Immature natural killer cell (primary cell): ENCODE measurements around the gene PRDM8. TPM values are rescaled to one million over a fixed set of nuclear protein-coding genes. Genes with fewer than 3 reads are reported as not detected.

Source experiments
- DNase-seq, 3 donors: peaks; one replicate each; pipeline ENCODE4 v3.0.0; 2022; ENCODE audit warnings: mixed read lengths in 1 of 3
- H3K27ac Mint-ChIP-seq, 6 donors: one replicate each; pipeline ENCODE4 v1.8.0; 2020; ENCODE audit warnings: mixed read lengths in 6 of 6, mild to moderate bottlenecking in 5 of 6, inconsistent platforms in 4 of 6, moderate library complexity in 3 of 6
- H3K27me3 Mint-ChIP-seq, 3 donors: one replicate each; pipeline ENCODE4 v1.8.0; 2020 to 2021; ENCODE audit warnings: low read depth in 3 of 3, mild to moderate bottlenecking in 3 of 3, mixed read lengths in 3 of 3, moderate library complexity in 3 of 3, inconsistent platforms in 1 of 3
- H3K36me3 Mint-ChIP-seq, 3 donors: one replicate each; pipeline ENCODE4 v1.8.0; 2020; ENCODE audit warnings: mixed read lengths in 3 of 3, inconsistent platforms in 2 of 3, mild to moderate bottlenecking in 2 of 3
- H3K4me1 Mint-ChIP-seq, 2 donors: one replicate each; pipeline ENCODE4 v1.8.0; 2020; ENCODE audit warnings: inconsistent platforms in 2 of 2, mild to moderate bottlenecking in 2 of 2, mixed read lengths in 2 of 2, moderate library complexity in 1 of 2
- H3K4me3 Mint-ChIP-seq, 5 donors: one replicate each; pipeline ENCODE4 v1.8.0; 2020; ENCODE audit warnings: mild to moderate bottlenecking in 5 of 5, mixed read lengths in 5 of 5, inconsistent platforms in 3 of 5, moderate library complexity in 3 of 5
- H3K9me3 Mint-ChIP-seq, 6 donors: one replicate each; pipeline ENCODE4 v1.8.0; 2020; ENCODE audit warnings: mild to moderate bottlenecking in 6 of 6, mixed read lengths in 6 of 6, inconsistent platforms in 4 of 6, moderate library complexity in 3 of 6
- polyA plus RNA-seq, 3 donors: library from polyadenylated mRNA; unstranded; fragments of 300-500 nt; fragmentation: Illumina TruSeq; gene quantifications; one replicate each; pipeline ENCODE4 v1.2.3, GENCODE V29; 2021

PRDM8 gene
- polyA plus RNA-seq, 3 donors from 2014 or later, result 1.6 to 2.7 (median 1.9) TPM

DNA sequence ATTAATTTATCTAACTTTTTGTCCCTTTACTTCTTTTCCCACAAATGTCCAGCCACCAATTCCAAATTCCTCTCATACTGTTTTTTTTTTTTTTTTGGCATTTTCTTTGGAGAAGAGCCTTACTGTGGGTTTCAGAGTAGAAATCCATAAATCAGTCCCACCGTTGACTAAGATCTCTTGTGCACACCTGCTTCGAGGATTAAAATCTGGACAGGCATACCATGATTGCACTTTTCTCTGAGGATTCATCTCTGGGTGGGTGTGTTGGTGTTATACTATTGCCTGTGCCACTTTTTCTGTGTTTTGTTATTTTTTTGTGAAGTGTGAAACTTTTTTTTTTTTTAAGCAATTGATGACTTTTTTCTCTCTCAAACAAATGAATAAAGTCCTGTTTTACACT, 13.2 kb downstream of the PRDM8 start:
- H3K27me3 Mint-ChIP-seq, result peaks cover 0 to 16% (median 5%) of the 10 kb centered on the region in 3 donors
- no peak overlapping the region for H3K27ac Mint-ChIP-seq
- H3K4me1 Mint-ChIP-seq, result peaks cover 0 to 3% of the 10 kb centered on the region in 2 donors
- DNase-seq, result no peak
- H3K36me3 Mint-ChIP-seq, result peaks cover 0 to 5% (median 0%) of the 10 kb centered on the region in 3 donors
- H3K9me3 Mint-ChIP-seq, result no peaks in the 10 kb centered on the region
- H3K4me3 Mint-ChIP-seq, result no peak overlapping the region

DNA sequence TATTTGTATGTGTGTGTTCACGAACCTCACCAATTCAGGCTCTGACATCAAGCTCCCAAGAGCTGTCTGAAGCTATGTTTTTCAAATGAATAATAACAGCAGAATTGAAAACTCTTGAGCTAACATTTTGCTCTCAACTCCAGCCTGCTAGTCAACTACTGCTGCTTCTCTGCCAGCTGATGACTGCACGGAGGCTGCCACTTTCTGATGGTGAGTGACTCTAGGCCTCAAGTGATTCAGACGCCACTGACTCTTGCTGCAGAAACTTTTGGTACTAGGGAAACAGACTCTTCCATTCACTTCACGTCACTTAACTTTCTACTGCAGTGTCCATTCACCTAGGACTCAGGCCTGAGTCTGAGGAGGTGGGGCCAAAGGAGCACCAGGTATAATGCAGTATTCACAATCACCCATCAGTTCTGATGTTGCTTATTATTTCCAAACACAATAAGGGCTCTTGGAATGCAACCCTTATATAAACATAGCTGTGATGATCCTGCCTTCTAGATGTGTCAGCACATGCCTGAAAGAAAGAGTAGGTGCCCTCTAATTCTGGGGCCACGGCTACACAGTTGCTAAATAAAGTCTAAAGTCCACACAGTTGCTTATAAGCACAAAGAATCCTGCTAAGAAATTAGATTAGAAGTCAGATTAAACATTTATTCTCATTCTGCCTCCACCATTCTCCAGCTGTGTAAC, 16.0 kb downstream of the PRDM8 start:
- Mint-ChIP-seq H3K4me3 (no peak overlapping the region), H3K36me3 (peaks cover 0 to under 1% (median 0%) of the 10 kb centered on the region in 3 donors), H3K27me3 (peaks cover 0 to 11% (median 9%) of the 10 kb centered on the region in 3 donors), H3K9me3 (no peaks in the 10 kb centered on the region), H3K27ac (no peak overlapping the region), H3K4me1 (peaks cover 0 to under 1% of the 10 kb centered on the region in 2 donors)
- no peak for DNase-seq

DNA sequence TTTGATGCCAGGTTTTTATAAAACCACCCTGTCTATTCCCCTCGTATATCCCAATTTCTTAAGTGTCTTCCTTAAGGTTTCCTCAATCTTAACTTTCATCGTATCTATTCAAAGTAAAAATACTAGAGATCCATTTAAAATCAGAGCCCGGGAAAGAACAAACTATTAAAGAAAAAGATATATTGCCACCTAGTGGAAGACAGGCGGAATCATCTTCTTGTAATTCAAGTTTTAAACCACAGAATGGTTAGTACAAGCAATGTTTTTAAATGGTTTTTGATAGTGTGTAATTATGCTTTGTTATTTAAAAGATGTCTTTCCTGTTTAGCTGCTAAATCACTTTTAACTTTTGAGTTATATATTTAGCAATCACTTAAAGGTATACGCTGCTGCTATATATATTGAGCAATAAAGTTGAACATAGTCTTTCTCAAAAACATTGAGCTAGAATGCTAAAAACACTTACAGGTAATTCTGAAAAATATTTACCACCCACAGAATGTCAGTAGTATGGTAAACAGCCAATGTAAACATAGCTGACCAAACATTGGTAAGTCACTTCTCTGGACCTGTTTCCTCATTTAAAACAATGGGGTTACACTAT, 18.2 kb downstream of the PRDM8 start:
- peak; percentile 28 to 50 (median 43) for DNase-seq
- Mint-ChIP-seq H3K9me3 (no peaks in the 10 kb centered on the region), H3K36me3 (no peaks in the 10 kb centered on the region), H3K4me3 (no peak overlapping the region), H3K27ac (no peak overlapping the region), H3K4me1 (no peaks in the 10 kb centered on the region), H3K27me3 (peaks cover 0 to 16% (median 9%) of the 10 kb centered on the region in 3 donors)

DNA sequence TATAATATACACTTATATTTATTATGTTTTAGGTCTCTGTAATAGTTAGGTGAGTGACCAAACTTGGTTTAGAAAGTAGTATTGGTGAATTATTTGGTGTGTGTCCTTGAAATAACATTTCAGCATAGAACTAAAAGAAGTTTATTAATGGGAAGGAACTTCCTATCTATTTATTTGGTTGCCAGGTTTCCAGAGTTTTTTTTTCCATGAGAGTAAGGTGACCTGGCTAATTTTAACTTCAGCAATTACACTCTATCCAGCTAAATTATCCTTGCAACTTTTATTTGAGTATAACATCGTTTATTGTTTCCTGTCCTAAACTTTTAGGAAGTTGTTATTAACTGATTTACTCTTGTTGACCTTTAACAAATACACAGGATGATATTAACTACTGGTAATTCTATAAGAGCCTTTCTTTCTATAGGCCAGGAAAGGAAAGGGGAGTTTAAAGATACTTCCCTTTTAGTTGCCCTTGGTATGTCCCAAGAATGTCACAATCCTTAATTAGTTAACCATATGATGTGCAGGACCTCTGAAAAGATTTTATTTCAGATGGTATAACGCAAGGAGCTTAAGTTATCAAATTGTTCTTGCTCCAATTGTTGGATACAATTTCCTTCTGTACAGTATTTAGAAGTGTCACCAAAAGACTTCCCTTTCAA, 18.9 kb downstream of the PRDM8 start:
- Mint-ChIP-seq H3K9me3 (no peaks in the 10 kb centered on the region), H3K4me3 (no peak overlapping the region), H3K27ac (no peak overlapping the region), H3K27me3 (peaks cover 0 to 19% (median 7%) of the 10 kb centered on the region in 3 donors), H3K36me3 (no peaks in the 10 kb centered on the region), H3K4me1 (no peaks in the 10 kb centered on the region)
- DNase-seq, result no peak

DNA sequence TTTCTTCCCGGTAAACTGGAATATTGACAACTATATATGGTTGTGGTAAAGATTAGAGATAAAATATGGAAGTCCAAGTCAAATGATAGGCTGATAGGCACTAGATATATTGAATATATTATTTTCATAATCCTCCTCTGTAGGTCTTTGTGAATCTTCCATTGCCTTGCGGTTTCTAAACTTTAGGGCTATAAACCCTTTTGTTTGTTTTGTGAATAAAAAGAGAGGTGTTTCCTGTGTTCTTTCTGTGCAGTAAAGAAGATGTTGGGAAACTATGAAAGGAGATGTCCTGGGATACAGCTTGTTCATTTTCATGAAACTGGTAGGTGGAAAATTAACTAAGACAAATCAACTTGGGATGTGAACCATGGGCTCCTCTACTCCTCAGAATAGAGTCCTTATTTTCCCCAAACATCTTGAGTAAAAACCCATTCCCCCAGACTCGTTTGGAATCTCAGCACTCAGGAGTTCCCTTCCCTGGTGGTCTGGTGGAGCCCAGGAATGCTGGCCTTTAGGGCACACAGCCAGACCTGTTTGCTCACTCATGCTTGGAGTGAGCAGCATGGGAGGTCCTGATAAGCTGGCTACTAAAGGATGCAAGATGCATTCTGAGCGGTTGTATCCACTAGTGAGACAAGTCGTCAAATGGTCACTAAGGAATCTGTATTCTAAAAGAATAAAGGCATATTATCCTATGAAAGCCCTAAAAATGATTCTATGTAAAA, 22.2 kb downstream of the PRDM8 start:
- H3K4me1 Mint-ChIP-seq, result no peaks in the 10 kb centered on the region
- H3K36me3 Mint-ChIP-seq, result no peaks in the 10 kb centered on the region
- no peaks in the 10 kb centered on the region for H3K9me3 Mint-ChIP-seq
- DNase-seq, result no peak
- no peak overlapping the region for H3K27ac Mint-ChIP-seq
- H3K4me3 Mint-ChIP-seq, result no peak overlapping the region
- peaks cover 0 to 20% (median 4%) of the 10 kb centered on the region in 3 donors for H3K27me3 Mint-ChIP-seq

DNA sequence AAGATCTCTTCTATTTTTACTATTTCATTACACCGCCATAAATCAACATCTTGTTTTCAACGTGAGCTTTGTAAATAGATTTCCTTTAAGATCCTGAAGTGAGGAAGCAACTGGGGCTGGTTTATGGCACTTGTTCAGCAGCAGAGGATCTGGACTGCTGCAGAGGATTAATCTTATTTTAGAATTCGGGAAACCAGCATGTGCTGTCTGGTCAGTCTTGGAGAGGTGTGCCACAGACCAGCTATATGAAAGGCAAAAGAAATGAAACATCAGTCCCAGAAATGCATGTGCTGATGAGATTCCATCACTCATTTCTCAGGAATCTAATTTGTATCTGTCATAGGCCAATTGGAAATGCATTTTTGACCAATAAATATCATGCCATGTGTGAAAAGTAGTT, 23.4 kb downstream of the PRDM8 start:
- no peak for DNase-seq
- Mint-ChIP-seq H3K4me1 (no peaks in the 10 kb centered on the region), H3K4me3 (no peak overlapping the region), H3K27ac (no peak overlapping the region), H3K36me3 (no peaks in the 10 kb centered on the region), H3K27me3 (peaks cover 0 to 20% (median 4%) of the 10 kb centered on the region in 3 donors), H3K9me3 (no peaks in the 10 kb centered on the region)

DNA sequence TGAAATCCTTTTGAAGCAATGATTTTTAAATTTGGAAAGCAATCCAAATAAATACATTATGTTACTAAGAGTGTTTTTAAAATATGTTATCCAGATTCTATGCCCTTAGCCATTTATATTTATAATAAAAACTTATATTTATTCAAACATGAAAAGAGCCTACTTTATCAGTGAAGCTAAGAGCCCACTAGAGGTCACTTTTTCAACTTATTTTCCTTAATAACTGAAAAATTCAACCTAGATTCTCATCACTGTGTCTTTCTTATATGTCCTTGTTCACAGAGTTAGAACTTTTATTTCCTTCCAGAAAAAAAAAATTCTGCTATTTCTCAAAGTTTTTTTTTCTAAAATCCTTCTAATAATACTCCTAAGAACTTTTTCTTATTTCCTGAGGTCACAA, 23.9 kb downstream of the PRDM8 start:
- Mint-ChIP-seq H3K36me3 (no peaks in the 10 kb centered on the region), H3K4me1 (no peaks in the 10 kb centered on the region), H3K27me3 (peaks cover 0 to 19% (median 4%) of the 10 kb centered on the region in 3 donors), H3K9me3 (no peaks in the 10 kb centered on the region), H3K27ac (no peak overlapping the region), H3K4me3 (no peak overlapping the region)
- no peak for DNase-seq

DNA sequence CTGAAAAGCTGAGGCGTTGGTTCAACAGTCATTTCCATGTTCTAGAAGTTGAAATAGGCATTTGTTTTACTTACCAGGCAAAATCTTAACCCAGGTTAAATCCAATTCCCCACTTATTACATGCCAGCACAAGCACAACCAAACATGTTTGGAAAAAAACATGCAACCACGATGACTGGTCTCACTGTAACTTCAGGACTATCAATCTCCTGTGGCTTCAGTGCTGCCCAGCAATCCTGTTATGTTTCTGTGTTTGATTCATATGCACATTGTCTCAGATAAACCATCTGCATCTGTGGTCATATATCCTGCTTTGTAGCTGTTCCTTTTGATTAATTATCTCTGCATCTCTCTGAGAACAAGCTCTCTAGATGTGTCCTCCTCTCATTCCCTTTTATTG, 28.3 kb downstream of the PRDM8 start:
- H3K27ac Mint-ChIP-seq, result no peak overlapping the region
- H3K27me3 Mint-ChIP-seq, result peaks cover 0 to 10% (median 0%) of the 10 kb centered on the region in 3 donors
- no peaks in the 10 kb centered on the region for H3K36me3 Mint-ChIP-seq
- H3K9me3 Mint-ChIP-seq, result no peaks in the 10 kb centered on the region
- no peaks in the 10 kb centered on the region for H3K4me1 Mint-ChIP-seq
- no peak for DNase-seq
- no peak overlapping the region for H3K4me3 Mint-ChIP-seq

DNA sequence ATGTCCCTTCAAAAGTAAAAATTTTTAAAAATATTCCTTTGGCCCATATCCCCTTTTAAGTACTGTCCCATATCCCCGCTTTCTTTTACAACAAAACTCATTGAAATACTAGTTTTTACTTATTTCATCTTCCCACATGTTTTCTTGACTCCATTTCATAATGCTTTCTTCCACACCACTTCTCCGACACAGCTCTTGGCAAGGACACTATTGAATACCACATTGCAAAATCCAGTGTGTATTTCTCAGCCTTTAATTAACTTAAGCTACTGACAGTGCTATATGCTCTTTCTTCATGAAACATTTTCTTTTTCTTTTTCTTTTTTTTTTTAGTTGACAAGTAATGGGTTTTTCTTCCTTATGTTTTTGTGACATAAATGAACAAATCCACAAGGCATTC, 28.8 kb downstream of the PRDM8 start:
- Mint-ChIP-seq H3K4me1 (no peaks in the 10 kb centered on the region), H3K9me3 (no peaks in the 10 kb centered on the region), H3K4me3 (no peak overlapping the region), H3K36me3 (no peaks in the 10 kb centered on the region), H3K27ac (no peak overlapping the region), H3K27me3 (peaks cover 0 to 8% (median 0%) of the 10 kb centered on the region in 3 donors)
- no peak for DNase-seq

DNA sequence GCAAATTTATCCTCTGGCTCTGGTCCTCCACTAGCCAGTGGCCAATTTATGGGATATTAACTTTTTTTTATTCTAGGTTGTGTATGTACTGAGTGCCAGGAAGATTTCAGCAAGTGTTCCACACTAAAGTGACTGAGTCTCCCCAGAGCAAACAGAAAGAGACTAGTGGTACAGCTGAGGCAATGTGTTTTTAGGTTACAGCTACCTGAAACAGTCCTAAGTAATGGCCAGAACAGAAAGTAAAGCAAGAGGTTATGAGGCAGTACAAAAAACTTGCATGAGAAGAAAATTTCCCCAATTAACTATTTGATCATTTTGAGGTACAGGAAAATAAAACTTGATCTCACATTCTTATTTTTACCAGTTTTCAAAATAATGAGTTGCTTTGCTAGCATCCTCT, 31.2 kb downstream of the PRDM8 start:
- Mint-ChIP-seq H3K27me3 (peaks cover 0 to 6% (median 0%) of the 10 kb centered on the region in 3 donors), H3K4me3 (no peak overlapping the region), H3K4me1 (no peaks in the 10 kb centered on the region), H3K36me3 (no peaks in the 10 kb centered on the region), H3K9me3 (no peaks in the 10 kb centered on the region), H3K27ac (no peak overlapping the region)
- no peak for DNase-seq

DNA sequence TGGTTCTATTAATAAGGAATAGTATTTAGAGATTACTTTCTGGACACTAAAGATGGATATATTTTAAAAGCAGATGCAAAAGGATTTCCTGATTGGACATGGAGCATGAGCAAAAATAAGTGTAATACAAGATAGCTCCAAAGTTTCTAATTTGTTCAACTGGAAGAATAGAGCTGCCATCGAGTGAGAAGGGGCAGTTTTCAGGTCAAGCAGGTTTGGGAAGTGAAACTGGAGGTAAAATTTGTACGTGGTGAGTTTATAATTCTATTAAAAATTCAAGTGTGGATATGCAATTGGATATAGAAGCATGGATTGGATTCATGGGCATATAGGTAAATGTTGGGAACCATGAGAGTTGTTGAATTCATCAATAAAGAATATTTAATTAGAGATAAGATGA, 31.8 kb downstream of the PRDM8 start:
- peaks cover 0 to 6% (median 0%) of the 10 kb centered on the region in 3 donors for H3K27me3 Mint-ChIP-seq
- no peaks in the 10 kb centered on the region for H3K4me1 Mint-ChIP-seq
- DNase-seq, result no peak
- no peak overlapping the region for H3K4me3 Mint-ChIP-seq
- no peaks in the 10 kb centered on the region for H3K9me3 Mint-ChIP-seq
- H3K27ac Mint-ChIP-seq, result no peak overlapping the region
- no peaks in the 10 kb centered on the region for H3K36me3 Mint-ChIP-seq

DNA sequence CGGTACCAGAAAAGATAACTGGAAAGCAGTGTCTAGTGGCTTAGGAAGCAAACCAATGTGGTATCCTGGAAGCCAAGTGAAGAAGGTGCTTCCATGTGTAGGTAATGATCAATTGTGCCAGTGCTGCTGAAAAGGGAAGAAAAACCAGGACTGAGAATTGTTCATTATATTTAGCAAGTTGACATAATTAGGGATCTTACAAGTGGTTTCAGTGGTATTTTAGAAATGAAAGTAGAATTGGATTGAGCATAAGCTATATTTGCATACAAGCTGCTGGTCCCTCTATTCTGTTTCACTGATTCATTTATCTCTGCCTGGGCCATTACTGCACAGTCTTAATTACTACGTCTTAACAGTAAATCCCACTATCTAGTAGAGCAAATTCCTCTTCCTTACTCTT, 32.3 kb downstream of the PRDM8 start:
- Mint-ChIP-seq H3K36me3 (no peaks in the 10 kb centered on the region), H3K27ac (no peak overlapping the region), H3K27me3 (peaks cover 0 to 6% (median 0%) of the 10 kb centered on the region in 3 donors), H3K4me3 (no peak overlapping the region), H3K9me3 (no peaks in the 10 kb centered on the region), H3K4me1 (no peaks in the 10 kb centered on the region)
- DNase-seq, result no peak

DNA sequence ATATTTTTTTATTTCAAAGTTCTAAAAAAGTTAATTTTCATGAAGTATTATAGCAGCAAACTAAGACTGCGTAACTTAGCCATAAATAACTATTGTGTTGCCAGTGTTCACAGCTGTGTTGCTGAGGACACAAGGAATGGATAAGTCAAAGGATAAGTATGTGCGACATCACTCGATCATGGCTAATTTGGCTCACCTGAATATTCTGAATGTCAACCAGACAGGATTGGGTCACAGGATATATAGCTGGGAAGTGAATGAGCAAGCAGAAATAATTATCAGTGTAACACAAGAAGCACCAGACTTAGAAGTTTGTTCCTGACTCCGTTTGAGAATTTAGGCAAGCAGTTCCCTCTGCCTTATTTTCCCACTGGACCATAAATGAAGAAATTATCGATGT, 33.9 kb downstream of the PRDM8 start:
- DNase-seq, result no peak
- Mint-ChIP-seq H3K4me3 (no peak overlapping the region), H3K27ac (no peak overlapping the region), H3K4me1 (no peaks in the 10 kb centered on the region), H3K27me3 (peaks cover 3 to 6% (median 5%) of the 10 kb centered on the region in 3 donors), H3K9me3 (peaks cover 0 to 2% (median 0%) of the 10 kb centered on the region in 6 donors), H3K36me3 (no peaks in the 10 kb centered on the region)
